GM19397 (cell line): ENCODE data around the gene HPGDS.
"Not testable (repeated sequence)": the region's sequence is repeated elsewhere in the genome, so short reads cannot be mapped to it uniquely, and the experiment has no call there.

Experiments
- ATAC-seq: cut with Tn5 transposase; IDR thresholded peaks from one replicate; pipeline ENCODE4 v1.9.1; 2021; ENCODE audit warnings: mild to moderate bottlenecking, moderate library complexity; ENCODE audit not compliant: unreplicated experiment

The HPGDS gene

DNA sequence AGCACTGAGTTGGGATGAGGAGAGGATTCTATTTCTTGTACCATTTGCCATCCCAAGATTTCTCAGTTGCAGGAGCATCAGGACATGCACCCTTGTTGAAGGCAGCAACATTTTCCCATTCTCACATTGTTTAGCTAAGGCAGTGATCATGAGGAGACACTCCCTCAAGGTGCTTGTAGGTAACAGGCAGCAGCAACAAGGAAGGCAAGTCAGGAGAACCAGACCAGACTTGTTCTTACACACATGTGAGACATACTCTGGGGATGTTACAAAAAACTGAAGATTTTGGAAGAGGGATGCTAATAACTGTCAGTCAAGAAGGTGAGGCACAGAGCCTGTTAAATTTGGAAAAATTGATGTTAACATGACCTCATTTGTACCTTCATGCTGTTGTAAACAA lies 15.5 kb upstream of the HPGDS start:
- no peak for ATAC-seq

DNA sequence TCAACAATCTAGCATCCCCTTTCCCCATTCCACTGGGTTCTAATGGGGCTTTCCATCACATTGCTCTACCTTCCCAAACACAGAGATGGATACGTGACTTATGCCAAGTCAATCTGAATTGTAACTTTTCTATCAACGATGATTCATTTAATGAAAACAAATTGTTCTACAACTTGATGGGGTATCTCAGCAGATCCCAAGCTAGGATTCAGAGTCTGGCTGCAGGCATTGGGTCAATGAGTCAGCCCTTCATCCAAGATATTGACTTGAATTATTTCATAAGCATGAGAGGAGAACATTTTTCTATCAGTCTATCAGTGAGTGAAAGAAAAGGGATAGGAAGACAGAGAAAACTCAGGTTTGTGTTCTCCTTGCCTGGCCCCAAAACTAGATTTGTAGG lies 15.0 kb upstream of the HPGDS start:
- no peak for ATAC-seq

DNA sequence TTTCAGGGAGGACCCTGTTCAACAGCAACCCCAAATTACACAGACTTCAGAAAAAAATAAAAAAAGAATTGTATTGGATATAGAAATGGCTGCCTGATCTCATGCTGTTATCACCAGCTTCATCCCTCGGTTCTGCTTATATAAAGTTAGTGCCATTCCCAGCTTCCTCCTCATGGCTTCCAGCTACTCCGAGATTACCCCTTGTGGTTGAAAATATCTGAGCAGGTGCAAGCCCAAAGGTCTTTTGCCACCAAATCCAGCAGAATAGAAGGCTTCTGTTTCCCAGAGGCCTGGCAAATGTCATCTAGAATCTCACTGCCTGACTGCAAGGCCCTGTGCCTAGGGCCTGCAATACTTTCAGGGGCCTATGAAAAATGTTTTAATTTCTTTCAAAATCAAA lies 13.8 kb upstream of the HPGDS start:
- no peak for ATAC-seq

DNA sequence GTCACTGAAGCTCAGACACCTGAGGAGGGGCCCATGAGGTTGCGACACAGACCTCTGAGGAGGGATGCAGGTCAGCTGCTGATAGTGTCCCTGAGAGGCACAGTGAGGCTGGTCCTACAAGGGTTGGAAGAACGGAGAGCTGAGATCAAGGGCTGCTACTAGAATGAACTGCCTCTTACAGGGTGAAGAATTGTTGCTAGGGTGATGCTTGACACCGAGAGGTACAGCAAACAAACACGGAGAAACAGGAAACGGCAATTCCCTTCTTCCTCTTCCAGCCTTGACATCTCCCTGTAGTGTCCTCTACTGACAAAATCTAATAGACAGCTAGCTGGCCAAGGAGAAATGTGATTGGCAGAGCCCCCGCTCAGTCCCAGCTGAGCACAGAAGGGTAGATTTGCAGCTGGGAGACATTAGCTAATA lies 11.8 kb upstream of the HPGDS start:
- no peak for ATAC-seq

DNA sequence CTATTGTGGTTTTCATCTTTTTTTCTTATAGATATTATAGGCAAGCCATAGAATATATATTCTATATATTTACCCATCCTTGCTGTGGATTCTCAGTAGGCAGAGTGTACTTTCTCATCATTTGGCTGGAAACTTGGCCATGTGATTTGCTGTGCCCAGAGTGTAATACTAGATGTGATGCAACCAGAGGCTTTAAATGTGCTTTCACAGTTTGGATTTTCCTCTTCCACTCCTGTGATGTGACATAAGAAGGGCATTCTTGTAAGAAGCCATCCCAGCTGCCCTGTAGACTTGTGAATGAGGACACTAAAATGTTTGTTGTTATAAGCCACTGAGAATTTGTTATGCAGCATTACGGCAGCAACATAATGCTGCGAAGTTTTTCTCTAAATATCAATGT lies 10.4 kb upstream of the HPGDS start:
- ATAC-seq: no peak

DNA sequence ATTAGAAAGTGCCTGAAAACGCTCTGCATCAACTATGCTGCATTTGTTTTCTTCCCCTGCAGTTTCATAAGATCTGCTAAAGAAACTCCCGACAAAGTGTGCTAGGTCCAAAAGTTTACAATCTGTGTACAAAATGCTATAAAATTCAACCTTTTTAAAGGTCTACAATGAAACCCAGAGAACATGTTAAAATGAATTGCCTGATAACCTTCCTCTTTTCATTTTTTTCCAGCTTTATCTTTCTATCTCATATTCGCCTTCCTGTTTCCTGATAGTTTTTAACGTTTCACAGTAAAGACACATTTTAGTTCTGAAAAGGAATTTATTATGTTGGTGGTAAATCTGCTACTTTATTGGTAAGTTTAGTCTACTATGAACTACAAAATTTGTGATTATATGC lies 9.5 kb upstream of the HPGDS start:
- ATAC-seq: no peak

DNA sequence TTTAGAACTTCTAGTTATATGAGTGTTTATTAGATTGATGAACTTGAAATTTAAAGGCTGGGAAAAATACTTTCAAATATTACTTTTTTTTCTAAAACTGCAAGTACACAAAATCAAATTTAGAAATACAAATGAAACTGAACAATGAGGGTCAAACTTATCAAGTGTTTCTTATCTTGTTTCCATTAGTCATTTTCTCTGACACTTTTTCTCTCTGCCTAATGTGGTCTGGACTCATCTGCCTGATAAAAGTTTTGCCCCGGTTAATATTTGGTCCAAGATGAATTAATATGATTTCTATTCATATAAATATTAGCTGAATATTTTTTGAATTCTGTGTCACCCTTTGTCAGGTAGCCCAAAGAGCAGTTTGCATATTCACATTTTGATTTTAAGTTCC lies 8.7 kb upstream of the HPGDS start:
- no peak for ATAC-seq

DNA sequence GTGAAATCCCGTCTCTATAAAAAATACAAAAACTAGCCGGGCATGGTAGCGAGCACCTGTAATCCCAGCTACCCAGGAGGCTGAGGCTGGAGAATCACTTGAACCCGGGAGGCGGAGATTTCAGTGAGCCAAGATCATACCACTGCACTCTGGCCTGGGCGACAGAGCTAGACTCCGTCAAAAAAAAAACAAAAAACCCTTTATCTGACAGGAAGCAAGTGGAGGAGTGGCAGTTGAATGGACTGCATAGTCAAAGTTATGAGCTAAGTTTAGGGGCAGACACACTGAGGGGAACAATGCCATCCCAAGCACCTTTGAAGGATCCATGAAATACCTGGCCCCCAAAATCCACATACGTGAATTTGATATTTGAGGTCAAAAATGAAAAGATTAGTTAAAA lies 7.5 kb upstream of the HPGDS start:
- no peak for ATAC-seq

DNA sequence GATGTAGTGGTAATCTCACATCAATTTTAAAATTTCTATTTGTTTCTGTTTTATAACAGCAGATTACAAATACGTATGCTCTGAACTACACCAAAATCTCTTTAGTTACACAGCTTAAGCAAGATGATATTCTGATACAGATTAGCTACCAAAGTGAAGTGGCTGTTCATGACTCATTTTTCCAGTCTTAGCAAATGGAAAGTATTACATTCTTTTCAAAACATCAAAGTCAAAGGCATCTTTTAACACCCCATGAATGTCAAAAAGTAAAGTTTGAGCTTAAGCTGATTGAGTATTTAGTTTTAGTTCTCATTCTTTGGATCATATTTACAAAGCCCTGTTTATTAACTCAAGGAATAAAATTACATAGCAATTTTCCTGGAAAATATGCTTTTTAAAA lies 6.6 kb upstream of the HPGDS start:
- ATAC-seq: no peak

DNA sequence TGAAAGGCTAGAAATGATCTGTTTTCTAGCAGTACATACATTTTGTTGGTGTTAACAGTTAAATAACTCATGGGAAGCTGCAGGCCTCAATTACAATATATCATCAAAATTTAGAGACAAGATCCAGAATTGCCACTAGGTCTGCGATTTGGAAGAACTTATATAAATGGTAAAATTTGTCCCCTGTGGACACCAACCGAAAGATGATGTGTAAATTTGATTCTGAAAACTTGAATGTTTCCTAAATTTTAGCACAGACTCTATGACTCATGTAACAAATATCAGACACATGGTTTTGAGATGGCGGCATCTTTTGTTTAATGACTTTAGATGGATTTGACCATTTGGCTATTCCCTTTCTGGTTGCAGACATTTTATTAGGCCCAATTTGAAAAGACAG lies 6.0 kb upstream of the HPGDS start:
- no peak for ATAC-seq

DNA sequence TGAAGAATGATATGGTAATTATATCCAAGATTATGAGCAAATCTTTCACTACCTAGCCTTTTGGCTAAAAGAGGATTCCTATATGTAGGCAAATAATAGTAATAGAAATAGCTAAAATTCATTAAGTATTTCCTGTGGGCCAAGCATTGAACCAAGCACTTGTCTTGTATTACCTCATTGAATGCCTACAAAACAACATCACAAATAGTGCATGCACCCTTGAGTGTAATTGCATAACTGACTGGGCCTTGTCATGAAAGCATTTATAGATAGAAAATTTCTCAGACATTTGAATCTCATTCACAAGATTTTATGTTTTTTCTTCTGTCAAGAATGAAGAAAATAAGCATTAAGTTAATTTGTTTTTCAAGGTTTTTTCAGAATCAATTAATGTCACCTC lies 3.9 kb upstream of the HPGDS start:
- no peak for ATAC-seq

DNA sequence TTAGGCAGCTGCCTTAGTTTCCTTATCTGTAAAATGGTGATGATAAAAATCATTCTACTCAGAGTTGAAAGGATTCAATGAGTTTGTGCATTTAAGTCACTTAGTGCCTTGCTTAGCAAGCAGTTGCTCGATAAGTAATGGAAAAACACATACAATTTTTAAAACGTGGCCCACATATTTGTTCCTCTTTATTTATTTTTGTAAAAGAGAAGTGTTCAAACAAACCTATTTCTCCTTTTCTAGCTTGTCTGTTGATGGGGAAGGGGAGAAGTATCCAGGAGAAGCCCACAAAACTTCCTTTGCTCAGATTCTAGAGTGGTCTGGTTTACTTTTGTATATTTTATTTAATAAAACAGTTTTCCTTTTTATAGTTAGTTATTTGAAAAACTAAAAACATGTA lies 3.3 kb upstream of the HPGDS start:
- no peak for ATAC-seq

DNA sequence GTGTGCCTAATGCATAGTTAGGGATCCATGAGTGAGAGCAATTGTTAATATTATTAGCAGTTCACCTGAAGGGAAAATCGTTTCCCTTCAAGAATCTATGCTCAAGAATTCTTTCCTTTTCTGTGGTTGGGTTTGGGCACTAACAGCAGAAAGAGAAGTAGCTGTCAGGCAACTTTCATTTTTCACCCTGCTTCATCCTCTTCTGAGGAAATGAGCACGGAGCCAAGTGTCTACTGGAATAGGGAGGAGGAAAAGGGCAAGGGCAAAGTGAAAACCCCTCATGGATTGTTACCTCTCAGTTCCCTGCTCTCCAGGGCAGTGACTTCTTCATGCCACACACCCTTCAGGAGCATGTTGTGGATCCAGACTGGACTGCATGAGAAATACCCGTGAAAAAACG lies 2.6 kb upstream of the HPGDS start:
- no peak for ATAC-seq

DNA sequence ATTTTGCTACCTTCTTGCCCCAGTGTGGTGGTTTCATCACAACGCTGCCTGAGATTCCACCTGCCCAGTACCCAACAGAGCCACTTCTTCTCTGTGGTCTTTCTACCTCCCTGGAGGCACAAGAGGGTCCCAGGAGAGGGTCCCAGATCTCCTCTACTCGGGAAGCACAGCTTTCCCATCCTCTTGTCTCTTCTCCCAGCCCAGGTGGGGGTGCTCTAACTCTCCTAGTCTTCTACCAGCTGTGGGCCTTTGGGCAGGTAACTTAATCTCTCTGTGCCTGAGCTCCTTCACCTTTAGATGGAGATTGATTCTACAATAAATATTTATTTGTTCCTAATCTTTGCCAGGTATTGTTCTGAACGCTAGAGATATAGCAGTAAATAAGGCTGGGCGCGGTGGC lies 1.8 kb upstream of the HPGDS start:
- ATAC-seq: no peak

DNA sequence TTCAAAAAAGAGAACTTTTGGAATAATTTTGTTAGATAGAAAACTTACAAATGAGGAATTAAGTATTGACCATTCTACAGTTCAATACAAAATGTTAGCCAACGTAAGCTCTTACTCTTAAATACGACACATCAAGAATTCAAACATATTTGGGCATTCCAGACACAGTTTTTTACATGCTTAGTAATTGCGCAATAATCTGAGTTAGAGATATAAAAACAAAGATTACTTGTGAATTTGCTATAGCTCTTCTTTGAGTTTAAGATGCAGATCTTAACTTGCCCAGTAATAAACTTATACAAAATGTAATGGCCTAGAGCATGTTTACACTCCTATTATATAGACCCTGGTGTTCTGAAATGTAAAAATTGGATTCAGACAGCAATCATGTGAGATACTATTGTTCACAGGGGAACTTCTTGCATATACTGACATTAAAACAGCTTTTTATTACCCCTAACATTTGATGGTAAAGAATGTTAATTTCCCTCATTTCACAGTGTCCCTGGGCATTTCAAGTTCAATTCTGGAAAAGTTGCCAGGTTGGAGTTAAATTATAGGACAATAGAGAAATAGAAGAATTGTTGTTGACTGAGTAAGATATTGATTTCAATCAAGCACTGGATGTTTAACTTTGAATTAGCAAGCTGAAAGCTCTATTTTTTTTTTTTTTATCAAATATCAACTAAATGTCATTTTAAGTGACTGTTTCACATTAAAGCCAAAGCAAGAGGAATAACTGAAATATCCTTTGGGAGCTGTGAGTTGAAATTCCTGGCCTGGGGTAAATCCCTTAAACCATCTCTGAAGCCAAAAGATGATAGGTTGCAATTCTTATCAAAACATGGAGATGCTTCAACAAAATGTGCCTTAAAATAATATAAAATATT lies 910 bp downstream of the HPGDS start:
- ATAC-seq: no peak

DNA sequence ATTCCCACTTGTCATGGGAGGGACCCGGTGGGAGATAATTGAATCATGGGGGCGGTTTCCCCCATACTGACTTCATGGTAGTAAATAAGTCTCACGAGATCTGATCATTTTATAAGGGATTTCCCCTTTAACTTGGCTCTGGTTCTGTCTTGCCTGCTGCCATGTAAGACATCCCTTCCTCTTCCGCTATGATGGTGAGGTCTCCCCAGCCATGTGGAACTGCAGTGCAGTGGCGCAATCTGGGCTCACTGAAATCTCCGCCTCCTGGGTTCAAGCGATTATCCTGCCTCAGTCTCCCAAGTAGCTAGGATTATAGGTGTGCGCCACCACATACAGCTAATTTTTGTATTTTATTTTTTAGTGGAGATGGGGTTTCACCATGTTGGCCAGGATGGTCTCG lies 2.9 kb downstream of the HPGDS start:
- ATAC-seq: no peak

DNA sequence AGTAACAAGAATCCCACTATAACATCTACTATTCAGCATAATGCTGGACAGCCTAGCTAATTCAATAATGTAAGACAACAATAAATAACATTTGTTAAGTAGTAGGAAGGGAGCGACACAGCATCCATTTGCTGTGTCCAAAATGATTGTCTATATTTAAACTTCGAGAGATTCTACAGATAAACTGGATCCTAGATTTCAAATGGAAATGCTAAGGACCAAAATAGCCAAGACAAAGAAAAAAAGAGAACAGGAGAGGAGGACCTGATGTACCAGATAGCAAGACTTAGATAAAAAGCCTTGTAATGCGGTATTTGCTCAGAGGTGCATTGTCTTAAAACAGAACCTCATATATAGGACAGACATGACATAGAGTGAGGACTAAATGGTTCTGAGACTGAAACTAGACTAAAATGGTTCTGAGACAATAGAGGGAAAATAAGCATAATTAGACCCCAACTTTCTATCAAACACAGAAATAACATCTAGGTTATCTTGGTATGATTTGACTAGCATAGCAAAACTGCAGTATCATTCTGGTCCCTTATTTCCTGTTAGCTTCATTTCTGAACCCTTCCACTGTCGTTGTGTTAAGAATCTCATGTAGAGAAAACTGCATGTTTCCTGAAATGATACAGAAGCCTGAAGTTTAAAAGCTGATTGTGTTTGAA lies 3.8 kb downstream of the HPGDS start:
- no peak for ATAC-seq

DNA sequence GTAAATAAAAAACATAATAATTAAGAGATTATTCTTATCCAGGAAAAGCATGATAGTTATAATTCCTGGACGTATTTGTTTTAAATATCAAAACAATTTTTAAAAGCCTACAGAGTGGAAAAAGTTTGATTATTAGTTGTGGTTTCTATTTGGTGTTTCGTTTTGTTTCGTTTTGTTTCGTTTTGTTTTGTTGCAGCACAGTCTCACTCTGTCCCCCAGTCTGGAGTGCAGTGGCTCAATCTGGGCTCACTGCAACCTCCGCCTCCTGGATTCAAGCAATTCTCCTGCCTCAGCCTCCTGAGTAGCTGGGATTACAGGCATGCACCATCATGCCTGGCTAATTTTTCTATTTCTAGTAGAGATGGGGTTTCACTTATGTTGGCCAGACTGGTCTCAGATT lies 5.8 kb downstream of the HPGDS start:
- not testable (repeated sequence) for ATAC-seq

DNA sequence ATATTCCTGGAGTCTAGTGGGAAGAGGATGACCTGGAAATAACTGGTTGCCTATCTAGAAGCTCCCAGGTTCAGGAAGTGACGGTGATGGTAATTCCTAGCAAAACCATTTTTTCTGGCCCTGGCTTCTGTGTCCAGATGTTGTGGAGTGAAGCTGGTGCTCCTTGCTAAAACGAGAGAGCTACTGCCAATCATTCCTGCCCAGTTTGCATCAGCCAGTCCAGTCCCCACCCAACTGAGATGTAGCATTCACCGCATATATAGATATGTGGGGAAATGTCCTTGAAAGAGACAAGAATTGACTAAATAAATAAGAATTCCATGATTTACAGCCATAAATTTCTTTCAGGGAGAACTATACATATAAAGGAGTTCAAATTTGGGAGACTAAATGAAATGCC lies 6.3 kb downstream of the HPGDS start:
- no peak for ATAC-seq

DNA sequence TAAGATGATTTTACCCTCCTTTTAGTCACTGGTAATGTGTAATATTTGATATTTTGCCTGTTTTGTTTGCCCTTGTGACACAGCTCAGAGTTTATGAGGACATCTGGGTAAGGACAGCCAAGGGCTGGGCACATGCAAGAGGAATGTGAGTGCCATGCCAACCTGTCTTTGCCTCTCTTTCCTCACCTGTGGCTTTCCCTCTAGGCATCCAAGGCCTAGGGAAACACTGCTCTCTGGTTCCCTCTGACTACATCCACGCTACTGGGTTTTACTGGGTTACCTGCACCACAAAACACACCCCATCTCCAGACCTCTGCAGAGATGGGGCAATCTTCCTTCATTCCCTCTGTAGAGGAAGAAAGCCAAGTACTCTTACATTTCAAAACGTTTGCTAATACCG lies 7.7 kb downstream of the HPGDS start:
- ATAC-seq: no peak

DNA sequence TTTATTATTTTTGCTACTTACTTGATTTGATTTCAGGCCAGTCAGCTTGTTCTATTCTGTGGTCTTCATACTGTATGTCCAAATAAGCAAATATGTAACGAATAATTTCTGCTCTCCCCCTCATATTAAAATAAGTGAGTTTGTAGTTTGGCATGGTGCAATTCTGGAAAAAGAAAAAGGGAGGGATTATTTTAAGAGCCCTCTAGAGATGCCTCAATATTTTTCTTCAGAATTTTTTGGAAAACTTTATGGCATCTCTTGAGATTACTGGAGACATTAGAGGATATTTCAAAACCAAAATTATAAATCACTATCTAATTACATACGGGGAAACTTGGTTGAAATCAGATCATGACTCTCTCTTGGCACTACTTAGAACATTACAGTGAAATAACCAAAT lies 8.2 kb downstream of the HPGDS start:
- ATAC-seq: no peak

DNA sequence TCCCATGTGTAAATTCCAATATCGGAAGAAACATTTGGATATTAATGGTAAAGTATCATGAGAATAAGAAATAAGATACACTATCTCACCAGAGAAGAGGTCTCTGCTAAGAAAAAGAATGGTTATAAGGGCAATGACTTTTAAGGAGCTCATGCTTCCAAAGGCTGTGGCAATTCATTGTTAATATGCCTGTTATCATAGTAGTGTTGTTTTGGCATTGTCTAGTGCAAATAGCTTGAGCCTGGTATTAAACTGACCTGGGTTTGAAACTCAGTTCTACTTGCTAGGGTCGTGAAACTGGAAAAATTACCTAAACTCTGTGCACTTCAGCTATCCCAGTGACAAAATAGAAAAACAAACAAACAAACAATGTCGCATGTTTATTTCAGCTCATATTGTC lies 8.8 kb downstream of the HPGDS start:
- ATAC-seq: no peak
